Measurements from ENCODE around the gene CEP20.

Gene CEP20

GRCh38 chr16:15830832-15831451 is 57.5 kb downstream of the CEP20 start:
- DNase-seq = peak; percentile 35 to 77 (median 62)

GRCh38 chr16:15829460-15829859 is 58.9 kb downstream of the CEP20 start:
- DNase-seq = peak; percentile 83 to 90 (median 90)

GRCh38 chr16:15827709-15828343 is 60.6 kb downstream of the CEP20 start:
- no peak for DNase-seq

- no peak for DNase-seq
Measured at GRCh38 chr16:15827299-15827698, 61.1 kb downstream of the CEP20 start.

- DNase-seq = no peak
Measured at GRCh38 chr16:15825750-15826305, 62.6 kb downstream of the CEP20 start.

- DNase-seq = no peak
Measured at GRCh38 chr16:15822957-15823356, 65.4 kb downstream of the CEP20 start.

- DNase-seq = no peak
Measured at GRCh38 chr16:15820837-15821236, 67.6 kb downstream of the CEP20 start.

GRCh38 chr16:15819046-15819445 is 69.4 kb downstream of the CEP20 start:
- DNase-seq = no peak

GRCh38 chr16:15817446-15817845 is 71.0 kb downstream of the CEP20 start:
- DNase-seq = no peak

- no peak for DNase-seq
Measured at GRCh38 chr16:15816228-15816627, 72.2 kb downstream of the CEP20 start.
